OCI-LY3 (cell line): ENCODE measurements around the gene UBL5.

Experiments used
- CTCF ChIP-seq: fragments of 200-600, 300-600 bp; sonication (generic); IDR thresholded peaks from 2 replicates; pipeline ENCODE4 v1.5.1; 2014; ENCODE audit warnings: antibody characterized with exemption, low read length, low read depth
- EZH2phosphoT487 ChIP-seq: fragments of 200-600 bp; shearing (Covaris generic); IDR thresholded peaks from 2 replicates; pipeline ENCODE4 v1.6.1; 2018; ENCODE audit warnings: antibody characterized with exemption, mixed run types, low read depth

GRCh38 chr19:9857076-9857721 is 29.5 kb downstream of the UBL5 start:
- TF ChIP-seq CTCF (no peak), EZH2phosphoT487 (no peak)
